OCI-LY1 (cell line): ENCODE results near the gene CDKN1C.

Source experiments
- EZH2 ChIP-seq: fragments of 200-600 bp; sonication (generic), shearing (Covaris generic); IDR thresholded peaks from 2 replicates; pipeline ENCODE4 v1.8.0; 2017; ENCODE audit warnings: borderline replicate concordance, mixed run types, mild to moderate bottlenecking, antibody characterized with exemption, low read length, moderate library complexity, mixed read lengths
- TF ChIP-seq, protein P1 (sequence below): fragments of 200-600 bp; sonication (generic), shearing (Covaris generic); IDR thresholded peaks from 2 replicates; pipeline ENCODE4 v1.5.1; 2017; ENCODE audit warnings: mild to moderate bottlenecking, antibody characterized with exemption, low read length, moderate library complexity, mixed read lengths

DNA sequence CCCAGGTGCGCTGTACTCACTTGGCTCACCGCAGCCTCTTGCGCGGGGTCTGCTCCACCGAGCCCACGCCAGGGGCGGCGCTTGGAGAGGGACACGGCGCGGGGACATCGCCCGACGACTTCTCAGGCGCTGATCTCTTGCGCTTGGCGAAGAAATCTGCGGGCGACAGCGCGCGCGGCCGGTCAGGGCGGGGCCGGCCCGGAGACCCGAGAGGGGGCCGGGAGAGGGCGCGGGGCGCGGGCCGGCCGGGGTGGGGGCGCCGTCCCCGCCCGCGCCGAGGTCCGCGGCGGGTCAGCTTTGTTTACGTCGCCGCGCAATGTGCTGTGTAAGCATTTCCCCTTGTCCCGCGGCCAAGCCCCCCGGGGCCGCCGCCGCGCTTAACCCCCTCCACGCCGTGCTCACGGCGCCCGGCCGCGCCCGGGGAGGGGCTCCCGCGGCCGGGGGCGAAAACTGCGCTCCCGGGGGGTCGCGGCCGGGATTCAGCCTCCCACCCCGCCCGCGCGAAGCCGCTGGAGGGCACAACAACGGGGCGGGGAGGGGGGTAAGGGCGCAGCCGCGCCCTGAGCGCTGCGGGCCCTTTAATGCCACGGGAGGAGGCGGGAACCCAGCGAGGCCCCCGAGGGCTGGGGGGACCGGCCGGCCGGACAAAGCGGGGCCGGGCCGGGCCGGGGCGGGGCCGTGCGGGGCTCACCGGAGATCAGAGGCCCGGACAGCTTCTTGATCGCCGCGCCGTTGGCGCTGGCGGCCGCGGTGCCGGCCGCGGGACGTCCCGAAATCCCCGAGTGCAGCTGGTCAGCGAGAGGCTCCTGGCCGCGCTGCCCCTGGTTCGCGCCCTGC lies 1.4 kb downstream of the CDKN1C start:
- TF ChIP-seq, protein P1, sequence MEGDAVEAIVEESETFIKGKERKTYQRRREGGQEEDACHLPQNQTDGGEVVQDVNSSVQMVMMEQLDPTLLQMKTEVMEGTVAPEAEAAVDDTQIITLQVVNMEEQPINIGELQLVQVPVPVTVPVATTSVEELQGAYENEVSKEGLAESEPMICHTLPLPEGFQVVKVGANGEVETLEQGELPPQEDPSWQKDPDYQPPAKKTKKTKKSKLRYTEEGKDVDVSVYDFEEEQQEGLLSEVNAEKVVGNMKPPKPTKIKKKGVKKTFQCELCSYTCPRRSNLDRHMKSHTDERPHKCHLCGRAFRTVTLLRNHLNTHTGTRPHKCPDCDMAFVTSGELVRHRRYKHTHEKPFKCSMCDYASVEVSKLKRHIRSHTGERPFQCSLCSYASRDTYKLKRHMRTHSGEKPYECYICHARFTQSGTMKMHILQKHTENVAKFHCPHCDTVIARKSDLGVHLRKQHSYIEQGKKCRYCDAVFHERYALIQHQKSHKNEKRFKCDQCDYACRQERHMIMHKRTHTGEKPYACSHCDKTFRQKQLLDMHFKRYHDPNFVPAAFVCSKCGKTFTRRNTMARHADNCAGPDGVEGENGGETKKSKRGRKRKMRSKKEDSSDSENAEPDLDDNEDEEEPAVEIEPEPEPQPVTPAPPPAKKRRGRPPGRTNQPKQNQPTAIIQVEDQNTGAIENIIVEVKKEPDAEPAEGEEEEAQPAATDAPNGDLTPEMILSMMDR = no peak
- TF ChIP-seq EZH2 = no peak
